Keratinocyte (primary cell): ENCODE data around the gene DRP2. TPM values are rescaled to one million over a fixed set of nuclear protein-coding genes. Genes with fewer than 3 reads are reported as not detected.

Experiments
- DNase-seq: peaks from one replicate; pipeline ENCODE4 v3.0.0-alpha.2; 2011; ENCODE audit warnings: low read depth, missing footprints, low spot score
- FAIRE-seq: peaks from 2 replicates; lab custom pipeline; 2011; peaks lifted over from hg19 to GRCh38; lab: Jason Lieb, UNC
- H2AFZ ChIP-seq: 2 replicates; pipeline ENCODE4 v1.6.0; 2012; ENCODE audit warnings: low read length, control low read depth, inconsistent platforms; ENCODE audit not compliant: control insufficient read depth
- H3K27ac ChIP-seq: 2 replicates; pipeline ENCODE4 v1.5.1; 2011; ENCODE audit warnings: low read length; ENCODE audit not compliant: control insufficient read depth, insufficient read depth
- H3K27me3 ChIP-seq: 3 replicates; pipeline ENCODE4 v1.6.0; 2011; ENCODE audit warnings: low read length; ENCODE audit not compliant: control insufficient read depth, insufficient read depth; ENCODE audit errors: extremely low read depth
- H3K36me3 ChIP-seq, 2 experiments: 2 replicates in 1 of 2; 3 replicates in 1 of 2; pipeline ENCODE4 v1.5.1; 2011; ENCODE audit warnings: low read length in 2 of 2, mild to moderate bottlenecking in 1 of 2; ENCODE audit not compliant: control insufficient read depth in 2 of 2, insufficient read depth in 2 of 2; ENCODE audit errors: extremely low read depth in 1 of 2
- H3K4me1 ChIP-seq: 3 replicates; pipeline ENCODE4 v1.5.1; 2011; ENCODE audit warnings: low read length; ENCODE audit not compliant: control insufficient read depth, insufficient read depth; ENCODE audit errors: extremely low read depth
- H3K4me2 ChIP-seq: 3 replicates; pipeline ENCODE4 v1.6.0; 2011; ENCODE audit warnings: low read depth, low read length; ENCODE audit not compliant: control insufficient read depth, insufficient read depth; ENCODE audit errors: extremely low read depth
- H3K4me3 ChIP-seq, 3 experiments: fragments of 200-600 bp in 1 of 3; sonication (generic) in 1 of 3; 2 replicates in 2 of 3; 3 replicates in 1 of 3; pipeline ENCODE4 v1.5.1; 2011 to 2016; ENCODE audit warnings: low read length in 3 of 3, mild to moderate bottlenecking in 3 of 3, control low read depth in 2 of 3, inconsistent platforms in 1 of 3, low read depth in 1 of 3, mixed read lengths in 1 of 3, mixed run types in 1 of 3, moderate library complexity in 1 of 3; ENCODE audit not compliant: control insufficient read depth in 2 of 3, insufficient read depth in 2 of 3; ENCODE audit errors: extremely low read depth in 1 of 3
- H3K79me2 ChIP-seq: 2 replicates; pipeline ENCODE4 v1.6.0; 2012; ENCODE audit warnings: low read length; ENCODE audit not compliant: control insufficient read depth, insufficient read depth
- H3K9ac ChIP-seq: 3 replicates; pipeline ENCODE4 v1.6.0; 2011; ENCODE audit warnings: low read length; ENCODE audit not compliant: control insufficient read depth, insufficient read depth; ENCODE audit errors: extremely low read depth
- H3K9me1 ChIP-seq: 3 replicates; pipeline ENCODE4 v1.6.0; 2011; ENCODE audit warnings: low read length; ENCODE audit not compliant: control insufficient read depth, insufficient read depth; ENCODE audit errors: extremely low read depth
- H3K9me3 ChIP-seq: 2 replicates; pipeline ENCODE4 v1.5.1; 2012; ENCODE audit warnings: low read depth, low read length; ENCODE audit not compliant: control insufficient read depth
- H4K20me1 ChIP-seq: 3 replicates; pipeline ENCODE4 v1.6.0; 2011; ENCODE audit warnings: low read length; ENCODE audit not compliant: control insufficient read depth, insufficient read depth; ENCODE audit errors: extremely low read depth
- CTCF ChIP-seq, 3 experiments: IDR thresholded peaks in 1 of 3; conservative IDR thresholded peaks in 1 of 3; optimal IDR thresholded peaks in 1 of 3; 2 replicates in 2 of 3; 3 replicates in 1 of 3; pipeline versions ENCODE3 to v1.5.1; 2011; ENCODE audit warnings: low read length in 3 of 3, mild to moderate bottlenecking in 3 of 3, moderate library complexity in 2 of 3, control low read depth in 1 of 3, inconsistent platforms in 1 of 3; ENCODE audit not compliant: insufficient read depth in 2 of 3; ENCODE audit errors: extremely low read depth in 1 of 3
- EZH2 ChIP-seq: IDR thresholded peaks from one replicate; pipeline ENCODE4 v1.6.1; 2012; ENCODE audit warnings: inconsistent platforms, mild to moderate bottlenecking, low read length, moderate library complexity
- dilution Hi-C: fragments of 300-500 bp; cut with MboI; formaldehyde crosslinking; loops from one replicate; pipeline ENCODE4 v1.7.0; 2020; ENCODE audit warnings: low sequenced_read_pairs; ENCODE audit not compliant: extremely low pct_ligation_motif_present
- polyA plus RNA-seq, 5 experiments: library from polyadenylated mRNA; depleted of rRNA in 3 of 5; stranded (reverse) in 3 of 5; stranded (forward) in 1 of 5; unstranded in 1 of 5; fragments of >200 nt; gene quantifications; 1 replicate in 1 of 5; 2 replicates in 3 of 5; 3 replicates in 1 of 5; pipeline versions ENCODE4 v1.2.1 to v1.2.3, GENCODE V29; 2011 to 2012; ENCODE audit warnings: missing spikeins in 2 of 5, low read depth in 1 of 5, low replicate concordance in 1 of 5

The DRP2 gene
- polyA plus RNA-seq, 1 donor (not counting 4 experiments of a cell fraction or from before 2014, with no cell fraction given), result 0.08 TPM

GRCh38 chrX:101260435-101260834 lies 40.8 kb downstream of the DRP2 start:
- no peaks in the 10 kb centered on the region for H3K4me1 ChIP-seq
- DNase-seq (no peak), FAIRE-seq (no peak)
- no peak overlapping the region for H3K27ac ChIP-seq
- no peaks in the 10 kb centered on the region for H3K79me2 ChIP-seq
- H3K36me3 ChIP-seq, result no peaks in the 10 kb centered on the region
- TF ChIP-seq EZH2 (no peak), CTCF (optimal IDR thresholded peaks at IDR 0.05 in 1 of 3, IDR thresholded peaks at IDR 0.05 in 1 of 3, conservative IDR thresholded peaks at IDR 0.05 in 1 of 3; ENCODE audit: extremely low read depth in 1 of 3, insufficient read depth in 2 of 3, low read length in 3 of 3) (peak in 2 of 3 experiments; percentile 38 to 47)
- H3K9me3 ChIP-seq, result no peaks in the 10 kb centered on the region
- no peak overlapping the region for H3K9ac ChIP-seq
- dilution Hi-C loops, result no loop called here
- H2AFZ ChIP-seq, result no peak overlapping the region
- H3K4me2 ChIP-seq, result no peak overlapping the region
- H3K9me1 ChIP-seq, result no peaks in the 10 kb centered on the region
- peaks cover 8% of the 10 kb centered on the region for H3K27me3 ChIP-seq
- no peaks in the 10 kb centered on the region for H4K20me1 ChIP-seq
- no peak overlapping the region for H3K4me3 ChIP-seq

- Histone ChIP-seq H3K27me3 (peaks cover 8% of the 10 kb centered on the region), H2AFZ (no peak overlapping the region), H3K79me2 (no peaks in the 10 kb centered on the region), H3K4me3 (no peak overlapping the region), H3K9me3 (no peaks in the 10 kb centered on the region), H4K20me1 (no peaks in the 10 kb centered on the region), H3K4me1 (no peaks in the 10 kb centered on the region), H3K9me1 (no peaks in the 10 kb centered on the region), H3K36me3 (no peaks in the 10 kb centered on the region), H3K27ac (no peak overlapping the region), H3K4me2 (no peak overlapping the region), H3K9ac (no peak overlapping the region)
- TF ChIP-seq CTCF (optimal IDR thresholded peaks at IDR 0.05 in 1 of 3, IDR thresholded peaks at IDR 0.05 in 1 of 3, conservative IDR thresholded peaks at IDR 0.05 in 1 of 3; ENCODE audit: extremely low read depth in 1 of 3, insufficient read depth in 2 of 3, low read length in 3 of 3) (no peak), EZH2 (no peak)
- FAIRE-seq (no peak), DNase-seq (no peak)
- dilution Hi-C loops, result no loop called here
Observed at GRCh38 chrX:101262590-101262989, 43.0 kb downstream of the DRP2 start.
